ENCODE results near the gene KIAA1217.

KIAA1217 gene

DNA sequence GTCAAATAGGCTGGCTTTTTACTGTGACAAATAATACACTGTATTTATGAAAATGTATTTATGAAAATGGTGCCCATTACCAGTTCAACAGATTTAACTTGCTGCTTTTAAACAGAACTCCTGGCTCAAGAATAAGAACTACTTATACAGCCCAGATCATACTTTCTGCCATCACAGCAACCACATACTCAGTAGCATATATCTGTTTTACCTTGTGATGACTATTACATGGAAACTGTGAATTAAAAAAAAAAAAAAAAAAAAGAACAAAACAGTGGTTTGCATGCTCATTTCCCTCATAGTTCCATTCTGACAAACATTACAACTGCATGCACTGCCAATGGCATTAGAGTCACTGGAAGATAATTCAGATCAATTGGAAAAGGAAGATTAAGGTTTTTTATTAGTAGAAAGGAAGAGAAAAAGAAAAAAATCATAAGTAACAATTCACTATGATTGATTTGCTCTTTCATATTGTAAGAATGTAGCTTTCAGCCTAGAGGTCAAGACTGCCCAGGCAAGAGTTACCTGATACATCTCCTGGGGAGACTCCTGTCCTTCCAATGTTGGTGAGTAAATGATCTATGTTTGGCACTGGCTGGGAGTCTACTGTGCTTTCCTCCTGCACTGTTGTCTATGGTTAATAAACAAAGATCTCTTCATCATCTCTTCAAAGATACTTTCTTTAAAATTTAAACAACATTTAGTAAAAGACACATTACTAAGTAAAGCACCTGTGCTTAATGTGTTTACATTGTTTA is 381.9 kb downstream of the KIAA1217 start:
- Histone ChIP-seq H3K4me3 (no peak overlapping the region), H3K27ac (no peak overlapping the region)
- TF ChIP-seq, protein P1, sequence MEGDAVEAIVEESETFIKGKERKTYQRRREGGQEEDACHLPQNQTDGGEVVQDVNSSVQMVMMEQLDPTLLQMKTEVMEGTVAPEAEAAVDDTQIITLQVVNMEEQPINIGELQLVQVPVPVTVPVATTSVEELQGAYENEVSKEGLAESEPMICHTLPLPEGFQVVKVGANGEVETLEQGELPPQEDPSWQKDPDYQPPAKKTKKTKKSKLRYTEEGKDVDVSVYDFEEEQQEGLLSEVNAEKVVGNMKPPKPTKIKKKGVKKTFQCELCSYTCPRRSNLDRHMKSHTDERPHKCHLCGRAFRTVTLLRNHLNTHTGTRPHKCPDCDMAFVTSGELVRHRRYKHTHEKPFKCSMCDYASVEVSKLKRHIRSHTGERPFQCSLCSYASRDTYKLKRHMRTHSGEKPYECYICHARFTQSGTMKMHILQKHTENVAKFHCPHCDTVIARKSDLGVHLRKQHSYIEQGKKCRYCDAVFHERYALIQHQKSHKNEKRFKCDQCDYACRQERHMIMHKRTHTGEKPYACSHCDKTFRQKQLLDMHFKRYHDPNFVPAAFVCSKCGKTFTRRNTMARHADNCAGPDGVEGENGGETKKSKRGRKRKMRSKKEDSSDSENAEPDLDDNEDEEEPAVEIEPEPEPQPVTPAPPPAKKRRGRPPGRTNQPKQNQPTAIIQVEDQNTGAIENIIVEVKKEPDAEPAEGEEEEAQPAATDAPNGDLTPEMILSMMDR (IDR thresholded peaks at IDR 0.05): no peak
- no peak for DNase-seq (ENCODE audit: low spot score)

GRCh38 chr10:24596217-24596930 is 387.4 kb downstream of the KIAA1217 start:
- TF ChIP-seq, protein P1 (IDR thresholded peaks at IDR 0.05): no peak
- Histone ChIP-seq H3K27ac (no peak overlapping the region), H3K4me3 (no peak overlapping the region)
- DNase-seq (ENCODE audit: low spot score): no peak

DNA sequence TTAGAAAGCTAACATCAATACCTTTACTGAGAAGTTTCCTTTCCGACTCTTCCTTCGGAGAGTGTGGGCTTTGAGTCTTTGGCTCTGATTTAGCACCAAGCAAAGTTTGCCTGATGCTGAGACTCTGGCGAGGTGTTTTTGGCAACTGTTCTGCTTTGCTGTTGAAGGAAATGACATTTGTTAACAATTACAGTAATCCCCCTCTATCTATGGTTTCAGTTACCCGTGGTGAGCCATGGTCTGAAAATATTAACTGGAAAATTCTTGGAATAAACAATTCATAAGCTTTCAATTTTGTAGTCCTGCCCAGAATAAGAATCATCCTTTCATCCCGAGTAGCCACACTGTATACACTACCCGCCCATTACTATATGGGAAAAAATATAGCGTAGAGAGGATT is 388.5 kb downstream of the KIAA1217 start:
- no peak for DNase-seq (ENCODE audit: low spot score)
- Histone ChIP-seq H3K27ac (no peak overlapping the region), H3K4me3 (no peak overlapping the region)
- TF ChIP-seq, protein P1 (IDR thresholded peaks at IDR 0.05): no peak
